ENCODE results near the gene FCRL4. TPM values are rescaled to one million over a fixed set of nuclear protein-coding genes. Genes with fewer than 3 reads are reported as not detected.
A peak's percentile ranks its signal among the peaks of the same experiment; 100 is the strongest.

The FCRL4 gene
- not detected for total RNA-seq

DNA sequence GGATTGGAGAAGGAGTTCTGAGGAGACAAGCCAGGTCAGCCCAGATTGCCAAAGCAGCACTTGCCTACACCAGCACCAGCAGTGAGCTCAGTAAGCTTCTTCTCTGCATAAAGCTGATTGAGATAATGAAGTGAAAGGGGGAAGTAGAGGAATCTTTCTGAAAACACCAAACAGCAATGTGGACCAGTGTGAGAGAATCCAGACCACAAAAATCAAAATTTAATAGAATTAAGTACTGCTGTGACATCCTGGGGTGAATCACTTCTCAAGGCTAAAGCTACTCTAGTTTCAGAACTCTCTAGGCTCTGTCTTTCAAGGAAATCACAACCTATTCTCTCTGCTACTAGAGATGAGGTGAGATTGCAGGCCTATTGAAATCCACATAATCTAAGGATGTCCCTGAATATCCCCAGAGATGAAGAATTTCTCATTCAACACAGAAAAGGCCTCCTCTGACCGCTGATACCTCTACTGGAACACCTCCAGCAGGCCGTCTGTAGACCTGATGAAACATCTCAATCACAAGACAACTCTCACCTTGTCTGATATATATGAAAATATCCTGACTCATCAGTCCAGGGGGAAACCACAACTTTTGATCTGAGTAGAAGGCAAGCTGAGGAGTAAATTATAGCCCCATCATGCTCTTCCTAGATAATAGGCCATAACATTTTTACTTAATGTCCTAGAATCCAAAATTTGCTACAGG is at the start of gene FCRL4:
Gene FCRL4, minus strand, starts transcription at position 127 of the 709 bp plus-strand sequence. CDS start 141 bp downstream, outside the sequence.
- no peak for DNase-seq (ENCODE audit: low spot score)

DNA sequence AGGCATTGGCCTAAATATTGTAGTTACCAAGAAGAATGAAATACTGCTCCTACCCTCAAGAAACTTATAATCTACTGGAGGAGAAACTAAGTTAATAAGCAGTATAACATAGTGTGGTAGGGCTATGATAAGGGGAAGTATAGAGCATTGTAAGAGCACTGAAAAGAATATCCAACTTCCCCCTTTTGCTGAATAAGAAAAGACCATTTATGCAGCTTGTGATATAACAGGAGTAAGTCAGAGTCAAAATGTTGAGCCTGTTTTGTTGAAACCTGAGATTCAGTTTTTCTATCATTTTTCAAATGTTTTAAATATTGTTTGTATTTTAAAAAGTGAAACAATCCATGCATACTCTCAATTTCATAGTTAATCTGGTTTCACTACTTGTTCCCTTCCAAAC is 48.3 kb upstream of the FCRL4 start:
- DNase-seq (ENCODE audit: low spot score), result no peak

DNA sequence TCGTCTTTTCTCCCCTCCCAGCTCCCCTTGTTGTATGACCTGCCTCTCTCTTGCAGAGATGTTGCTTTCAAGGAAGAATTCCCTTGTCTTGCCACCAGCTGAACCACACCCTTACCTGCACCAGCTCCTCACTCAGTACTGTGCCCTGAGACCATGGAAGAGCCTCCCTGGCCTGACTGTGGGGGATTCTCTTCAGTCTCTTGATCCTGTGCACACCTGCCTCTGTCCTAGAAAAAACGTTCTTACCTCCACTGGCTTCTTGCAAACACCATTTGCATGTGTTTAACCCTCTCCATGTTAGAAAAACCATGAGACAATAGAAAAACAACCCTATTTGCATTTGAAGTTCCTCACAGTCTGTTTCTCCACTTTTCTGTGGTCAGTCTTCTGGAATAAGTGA is 43.3 kb upstream of the FCRL4 start:
- DNase-seq (ENCODE audit: low spot score), result no peak

DNA sequence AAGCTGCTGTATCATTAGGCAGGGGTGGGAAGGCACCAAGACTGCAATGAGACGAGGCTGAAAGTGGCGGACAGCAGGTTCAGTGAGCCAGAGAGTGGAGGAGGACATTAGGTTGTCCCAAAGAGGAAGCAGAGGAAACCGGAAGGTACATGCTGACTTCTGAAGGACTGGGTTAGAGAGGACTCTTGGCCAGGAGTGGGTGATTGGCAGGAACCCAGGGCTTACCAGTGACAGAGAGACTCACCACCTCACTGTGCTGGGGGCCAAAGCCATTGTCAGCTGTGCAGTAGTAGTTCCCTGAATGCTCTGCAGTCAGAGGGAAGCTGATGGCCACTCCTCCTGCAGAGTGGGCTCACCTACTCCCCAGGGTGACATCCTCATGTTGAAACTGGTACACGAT is 41.9 kb upstream of the FCRL4 start:
- no peak for DNase-seq (ENCODE audit: low spot score)

DNA sequence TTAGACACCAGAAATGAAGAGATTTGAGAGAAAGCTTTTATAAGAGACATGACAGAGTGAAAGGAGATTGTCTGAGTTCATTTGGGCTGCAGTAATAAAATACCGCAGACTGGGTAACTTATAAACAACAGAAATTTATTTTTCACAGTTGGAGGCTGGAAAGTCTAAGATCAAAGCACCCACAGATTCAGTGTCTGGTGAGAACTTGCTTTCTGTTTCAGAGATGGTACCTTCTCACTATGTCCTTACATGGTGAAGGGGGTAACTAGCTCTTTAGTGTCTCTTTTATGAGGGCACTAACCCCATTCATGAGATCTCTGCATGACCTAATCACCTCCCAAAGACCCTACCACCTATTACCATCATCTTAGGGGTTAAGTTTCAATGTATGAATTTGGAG is 30.9 kb upstream of the FCRL4 start:
- no peak for DNase-seq (ENCODE audit: low spot score)

DNA sequence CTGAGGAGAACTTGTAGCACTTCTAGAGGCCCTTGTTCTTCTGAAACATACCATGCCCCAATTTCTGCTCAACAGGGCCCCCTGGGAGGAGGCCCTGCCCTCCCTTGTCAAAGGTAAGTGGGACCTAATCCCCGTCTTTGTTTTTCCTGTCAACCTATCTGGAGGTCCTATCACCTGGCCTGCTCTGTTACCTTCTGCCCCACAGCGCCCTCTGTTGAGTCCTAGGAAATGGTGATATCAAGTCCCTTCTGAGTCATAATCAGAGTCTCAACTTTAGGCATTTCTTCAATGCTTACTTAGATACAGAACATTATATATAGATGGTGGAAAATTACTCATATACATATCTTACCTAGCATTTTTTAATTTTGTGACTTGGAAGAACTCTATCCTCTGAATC is 28.2 kb upstream of the FCRL4 start:
- no peak for DNase-seq (ENCODE audit: low spot score)

DNA sequence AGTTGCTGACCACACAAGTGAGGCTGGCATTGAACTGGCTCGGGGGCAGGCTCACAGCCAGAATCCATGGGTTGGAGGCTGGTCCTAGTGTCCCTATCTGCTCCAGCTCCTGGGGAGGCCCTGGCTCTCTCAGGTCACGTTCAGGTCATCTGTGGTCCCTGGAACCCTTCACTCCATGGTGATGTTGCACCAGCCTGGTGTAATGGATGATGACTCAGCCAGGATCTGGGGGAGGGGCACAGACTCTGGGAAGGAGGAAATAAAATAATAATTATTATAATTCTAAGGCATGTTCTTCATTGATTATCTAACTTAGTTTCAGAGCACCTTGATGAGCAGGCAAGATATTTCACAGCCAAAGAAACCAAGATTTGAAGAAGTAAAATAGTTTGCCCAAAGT is 26.6 kb upstream of the FCRL4 start:
- DNase-seq (ENCODE audit: low spot score), result no peak

DNA sequence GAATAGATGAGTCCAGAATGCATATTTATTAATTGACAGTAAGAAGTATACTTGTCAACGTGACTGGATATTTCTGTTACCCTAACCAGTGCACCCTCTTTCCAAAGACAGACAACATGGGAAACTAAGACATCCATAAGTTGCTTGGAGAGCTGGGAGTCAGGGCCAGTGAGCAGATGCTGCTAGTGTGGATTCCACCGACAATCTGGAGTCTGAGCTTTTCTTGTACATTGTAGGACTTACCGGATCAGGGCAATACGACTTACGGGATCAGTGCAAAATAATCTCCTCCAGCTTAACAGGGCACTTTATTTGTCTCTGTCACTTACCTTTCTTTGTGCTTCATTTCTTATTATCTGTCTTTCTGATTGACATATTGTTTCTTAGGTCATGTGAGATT is 24.6 kb upstream of the FCRL4 start:
- no peak for DNase-seq (ENCODE audit: low spot score)

DNA sequence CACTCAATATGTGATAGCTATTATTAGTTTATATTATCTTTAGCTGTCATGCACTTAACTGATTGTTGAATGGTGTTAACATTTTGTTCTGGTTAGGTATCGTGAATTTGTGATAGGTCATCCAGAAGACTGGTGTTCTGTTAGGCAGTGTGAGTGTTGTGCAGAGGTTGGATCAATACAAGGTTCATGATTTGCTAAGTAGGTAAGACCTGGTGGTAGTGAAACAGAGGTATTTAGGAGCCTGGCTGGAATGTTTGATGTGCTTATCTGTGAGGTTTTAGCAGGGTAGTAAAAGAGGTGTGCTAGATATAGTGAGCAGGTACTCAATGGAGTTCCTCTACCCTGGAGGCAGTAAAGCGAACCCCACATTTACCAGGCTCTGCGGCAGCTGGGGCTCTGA is 20.3 kb upstream of the FCRL4 start:
- DNase-seq (ENCODE audit: low spot score), result no peak

DNA sequence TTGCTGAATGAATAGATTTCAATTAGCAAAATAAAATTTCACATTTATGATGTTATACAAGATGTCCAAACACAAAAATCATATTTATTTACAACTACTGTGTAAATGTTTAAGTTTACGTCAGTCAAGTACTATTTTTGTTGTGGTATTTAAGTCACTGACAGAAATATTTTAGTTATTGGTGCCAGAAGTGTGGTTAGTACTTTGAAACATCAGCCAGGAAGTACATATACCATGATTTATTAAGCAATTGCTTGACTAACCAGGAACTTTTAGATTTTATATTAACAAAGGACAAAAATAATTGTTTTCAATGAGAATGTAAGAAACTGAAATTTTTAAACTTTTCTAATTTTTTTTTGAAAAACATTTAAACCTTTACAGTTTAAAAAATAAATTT is 2.4 kb upstream of the FCRL4 start:
- no peak for DNase-seq (ENCODE audit: low spot score)

DNA sequence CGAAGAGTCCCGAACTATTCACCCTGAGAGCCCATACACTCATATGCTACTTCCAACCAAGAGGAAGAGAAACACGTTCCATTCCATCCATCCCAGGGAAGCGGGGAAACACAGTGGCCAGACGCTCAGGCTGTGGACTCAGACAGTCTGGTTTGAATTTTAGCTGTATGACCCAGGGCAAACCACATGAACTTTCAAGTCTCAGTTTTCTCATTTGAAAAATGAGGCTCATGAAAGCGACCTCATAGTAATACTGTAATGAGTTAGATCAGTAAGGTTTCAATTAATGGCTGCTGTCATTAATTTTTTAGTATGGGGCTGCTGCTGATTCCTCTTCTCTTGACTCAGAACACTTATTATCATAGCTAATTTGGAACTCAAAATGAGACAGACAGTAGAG is 1.5 kb downstream of the FCRL4 start:
- DNase-seq (ENCODE audit: low spot score), result no peak

DNA sequence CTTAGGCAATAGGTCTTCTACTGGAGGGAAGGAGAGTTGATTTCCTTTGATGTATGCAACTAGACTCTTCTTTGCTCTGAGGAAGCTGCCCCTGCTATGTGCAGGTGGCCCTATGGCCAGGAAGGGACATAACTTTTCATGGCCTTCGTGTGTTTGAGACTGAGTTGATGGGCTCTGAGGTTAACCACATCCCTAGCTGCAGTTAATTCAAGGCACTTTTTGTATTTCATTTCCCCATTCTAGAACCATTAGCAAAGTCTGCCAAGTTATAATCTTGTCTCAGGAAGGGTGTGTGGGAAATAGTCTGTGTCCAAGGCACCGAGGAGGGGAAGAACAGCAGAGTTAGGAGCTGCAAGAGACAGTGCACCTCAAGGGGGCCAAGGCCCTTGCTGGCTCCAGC is 2.5 kb downstream of the FCRL4 start:
- DNase-seq (ENCODE audit: low spot score), result no peak

DNA sequence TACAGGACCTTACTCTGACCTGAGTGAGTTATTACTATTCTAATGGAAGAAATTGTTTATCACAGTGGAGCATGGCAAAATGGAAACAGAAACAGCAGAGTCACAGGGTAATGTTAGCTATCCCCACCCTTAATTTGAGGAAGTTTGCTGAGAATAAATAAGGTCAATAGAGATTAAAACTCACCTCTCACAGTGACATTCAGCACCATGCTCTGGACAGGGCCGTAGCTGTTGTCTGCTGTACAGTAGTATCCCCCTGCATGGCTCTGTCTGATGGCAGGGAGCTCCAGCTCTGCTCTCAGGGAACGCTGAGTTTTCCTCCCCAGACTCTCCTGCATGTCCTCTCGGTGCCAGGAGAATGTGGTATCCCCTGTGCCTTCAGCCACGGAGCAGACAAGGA is 11.9 kb downstream of the FCRL4 start:
- DNase-seq (ENCODE audit: low spot score), result no peak

DNA sequence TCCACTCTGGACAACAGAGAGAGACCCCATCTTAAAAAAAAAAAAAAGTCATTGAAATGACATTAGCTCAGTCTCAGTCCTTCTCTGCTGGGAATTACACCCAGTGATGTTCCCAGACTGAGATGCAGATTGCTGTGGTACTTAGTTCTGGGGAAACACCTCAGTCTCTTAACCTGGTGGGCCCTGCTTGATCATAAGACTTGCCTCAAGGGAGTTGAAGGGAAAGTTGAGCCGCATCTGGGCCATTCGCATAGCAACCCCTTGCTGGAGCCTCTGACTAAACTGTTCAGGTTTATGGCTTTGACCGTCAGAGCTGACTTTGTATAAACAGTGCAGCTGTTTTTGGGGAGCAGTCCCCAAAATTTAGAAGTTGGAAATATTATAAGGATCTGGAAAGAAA is 13.4 kb downstream of the FCRL4 start:
- DNase-seq (ENCODE audit: low spot score), result no peak

DNA sequence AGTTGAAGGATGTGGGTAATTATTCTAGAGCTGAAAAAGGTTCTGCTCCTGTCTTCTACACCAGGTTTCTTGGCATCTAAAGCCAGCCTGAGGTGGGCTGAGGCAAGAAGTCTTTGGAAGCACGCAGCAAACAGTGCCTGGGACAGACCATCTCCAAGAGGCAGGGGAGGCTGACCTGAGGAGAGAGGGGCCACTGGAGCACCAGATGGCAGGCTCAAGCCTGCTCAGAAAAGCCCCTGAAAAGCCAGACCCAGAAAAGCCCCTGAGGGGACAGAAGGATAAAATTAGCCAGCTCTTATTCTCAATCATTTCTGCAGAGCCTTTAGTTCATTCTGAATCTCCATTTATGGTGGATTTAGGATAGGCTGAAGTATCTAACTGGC is 17.1 kb downstream of the FCRL4 start:
- DNase-seq (ENCODE audit: low spot score), result no peak

DNA sequence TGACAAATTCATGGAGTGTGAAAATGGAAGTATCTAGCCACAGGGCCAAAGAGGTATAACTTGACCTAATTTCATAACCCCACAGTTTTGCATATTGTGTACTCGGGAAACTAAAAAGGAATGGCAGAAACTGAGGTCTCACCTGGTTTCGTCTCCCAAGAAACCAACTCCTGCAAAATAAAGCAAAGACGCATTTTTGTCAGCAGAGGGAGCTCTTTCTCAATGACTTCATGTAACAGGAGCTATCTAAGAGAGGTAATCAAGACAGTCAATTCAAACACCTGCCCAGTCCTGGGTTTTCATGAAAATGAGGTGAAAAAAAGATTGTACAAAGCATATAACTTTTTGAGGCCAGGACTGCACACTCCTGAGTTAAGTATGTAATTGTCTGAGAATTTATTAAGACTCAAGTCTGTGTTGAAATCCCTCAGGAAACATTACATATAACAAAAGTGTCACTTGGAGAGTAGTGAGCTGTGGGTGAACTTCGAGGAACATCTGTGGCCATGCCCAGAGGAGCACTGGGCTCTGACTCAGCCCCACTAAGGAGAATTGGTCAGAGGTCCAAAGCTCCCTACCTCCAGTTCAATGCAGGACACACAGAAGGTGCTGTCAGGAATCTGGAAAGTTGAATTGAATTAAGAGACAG is 17.6 kb downstream of the FCRL4 start:
- peak; percentile 51 for DNase-seq (ENCODE audit: low spot score)

DNA sequence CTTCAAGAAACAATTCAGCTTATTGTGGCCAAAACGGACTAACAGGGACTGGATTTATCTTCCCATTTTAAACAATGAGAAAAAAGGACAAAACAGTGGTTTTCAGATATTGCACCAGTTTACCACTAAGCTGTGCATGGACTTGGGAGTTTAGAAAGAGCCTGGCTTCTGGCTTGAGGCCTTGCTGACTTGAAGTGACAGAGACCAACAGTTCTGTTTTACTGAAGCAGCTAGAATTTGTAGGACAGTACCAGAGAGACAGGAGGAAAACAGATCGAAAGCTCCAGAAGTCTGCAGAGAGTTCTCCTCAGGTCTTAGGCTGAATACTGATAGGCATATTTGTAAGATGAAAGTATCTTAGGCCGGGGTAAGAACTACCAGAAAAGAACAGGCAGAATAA is 20.5 kb downstream of the FCRL4 start:
- no peak for DNase-seq (ENCODE audit: low spot score)

DNA sequence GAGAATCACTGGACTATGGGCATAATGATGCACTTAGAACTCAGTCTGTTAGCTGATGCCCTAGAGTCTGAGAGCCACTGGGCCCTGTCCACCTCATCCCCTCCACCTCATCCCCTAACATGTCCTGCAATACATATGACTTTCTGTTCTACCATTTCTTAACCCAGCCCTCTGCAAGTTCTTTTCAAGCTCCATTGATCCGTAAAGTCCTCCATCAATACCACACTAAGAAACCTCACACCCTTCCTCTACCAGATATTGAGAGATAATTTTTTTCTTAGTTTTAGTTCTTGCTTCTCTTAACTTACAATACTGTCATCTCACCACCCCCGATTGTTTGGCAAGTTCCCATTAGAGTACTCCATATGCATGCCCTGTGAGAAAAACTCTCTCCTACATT is 22.1 kb downstream of the FCRL4 start:
- no peak for DNase-seq (ENCODE audit: low spot score)

DNA sequence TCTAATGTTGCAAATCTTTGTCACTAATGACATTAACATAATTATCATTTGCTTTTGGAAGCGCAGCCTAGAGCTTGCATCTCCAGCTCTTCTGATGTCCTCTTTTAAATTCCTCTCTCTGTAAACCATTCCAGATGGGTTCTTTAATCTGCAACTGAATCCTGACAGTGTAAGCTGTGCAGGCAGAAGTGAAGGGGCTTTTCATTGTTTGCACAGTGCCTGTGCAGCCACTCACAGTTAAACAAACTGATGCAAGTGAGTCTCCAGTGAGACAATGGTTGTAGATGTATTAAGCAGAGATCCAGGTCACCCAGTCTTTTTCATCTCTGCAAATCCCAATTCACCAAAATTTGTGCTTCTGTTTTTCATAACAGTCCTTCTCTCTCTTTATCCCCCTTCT is 23.0 kb downstream of the FCRL4 start:
- DNase-seq (ENCODE audit: low spot score), result no peak

DNA sequence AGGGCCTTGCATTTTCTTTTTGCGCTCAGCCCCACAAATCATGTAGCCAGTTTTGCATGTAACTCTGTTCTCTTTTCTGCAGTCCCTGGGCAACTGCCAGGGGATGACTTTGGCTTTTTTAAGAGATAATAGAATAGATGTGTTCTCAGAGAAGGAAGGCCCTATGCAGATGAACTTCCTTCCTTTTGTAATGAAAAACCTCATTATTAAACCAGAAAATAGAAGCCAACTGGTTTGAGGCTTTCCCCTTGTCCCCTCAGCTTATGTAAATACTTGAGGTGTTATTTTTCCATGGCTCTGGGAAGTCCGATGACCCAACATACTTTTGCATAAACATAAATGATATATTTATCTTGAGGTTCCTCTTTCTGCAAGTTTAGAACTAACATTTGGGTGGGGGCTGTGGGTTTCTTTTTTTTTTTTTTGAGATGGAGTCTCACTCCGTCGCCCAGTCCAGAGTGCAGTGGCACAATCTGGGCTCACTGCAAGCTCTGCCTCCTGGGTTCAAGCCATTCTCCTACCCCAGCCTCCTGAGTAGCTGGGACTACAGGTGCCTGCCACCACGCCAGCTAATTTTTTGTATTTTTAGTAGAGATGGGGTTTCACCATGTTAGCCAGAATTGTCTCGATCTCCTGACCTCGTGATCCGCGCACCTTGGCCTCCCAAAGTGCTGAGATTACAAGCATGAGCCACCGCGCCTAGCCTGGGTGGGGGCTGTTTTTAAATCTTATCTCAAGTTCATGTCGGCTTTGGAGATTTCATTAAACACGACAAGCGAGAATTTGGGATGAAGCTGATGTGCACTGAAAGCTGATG is 31.2 kb downstream of the FCRL4 start:
- DNase-seq (ENCODE audit: low spot score), result no peak

DNA sequence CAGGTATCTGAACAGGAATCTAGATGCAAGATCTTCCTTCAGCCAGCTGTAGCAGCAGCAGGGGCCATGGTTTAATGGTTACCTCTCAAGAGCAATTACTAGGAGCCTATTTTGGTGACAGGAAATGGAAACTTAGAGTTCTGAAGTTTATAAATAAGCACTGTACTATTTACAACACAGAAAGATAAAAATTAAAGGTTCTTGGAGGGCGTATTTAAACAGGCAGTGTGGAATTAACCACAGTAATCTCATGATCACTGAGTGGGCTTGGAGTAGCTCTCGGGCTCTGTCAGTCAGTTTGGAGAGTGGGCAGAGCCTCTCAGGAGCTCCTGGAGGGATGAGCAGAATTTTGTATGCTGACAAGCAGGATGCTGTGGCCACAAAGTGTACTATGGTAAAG is 35.4 kb downstream of the FCRL4 start:
- no peak for DNase-seq (ENCODE audit: low spot score)

DNA sequence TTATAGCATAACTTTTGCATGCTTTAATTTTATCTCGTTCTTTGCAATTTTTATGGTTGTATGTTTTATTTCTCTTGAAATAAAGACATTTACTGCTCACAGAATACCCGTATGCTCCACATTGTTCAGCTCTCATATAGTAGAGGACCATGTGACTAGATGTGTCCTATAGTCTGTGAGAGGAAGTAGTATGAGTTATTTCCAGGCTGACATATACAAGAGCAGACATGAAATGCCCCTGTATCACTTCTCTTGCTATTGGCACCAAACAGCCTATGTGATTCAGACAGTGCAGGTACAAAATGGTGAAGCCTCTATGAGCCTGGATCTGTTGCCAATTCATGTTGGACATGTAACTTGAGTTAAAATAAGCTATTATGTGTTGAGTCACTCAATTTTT is 39.8 kb downstream of the FCRL4 start:
- DNase-seq (ENCODE audit: low spot score), result no peak

Data from mucosa of gallbladder (tissue), 1 donor.